ENCODE data around the gene KRT26. TPM values are rescaled to one million over a fixed set of nuclear protein-coding genes. Genes with fewer than 3 reads are reported as not detected.

Gene KRT26
- total and polyA plus RNA-seq, 2 donors: not detected

- no peak overlapping the region for H3K4me3 ChIP-seq (ENCODE audit: low read depth, low read length)
- H3K36me3 ChIP-seq (ENCODE audit: insufficient read depth): no peaks in the 10 kb centered on the region
- WGBS: 79% methylated on average over 1 of the region's 1 CpG
- peaks cover 2% of the 10 kb centered on the region for H3K4me1 ChIP-seq (ENCODE audit: insufficient read depth)
- DNase-seq (ENCODE audit: extremely low spot score): no peak
- H3K27ac ChIP-seq (ENCODE audit: low read depth): no peak overlapping the region
These were observed 37.0 kb downstream of the KRT26 start for GRCh38 chr17:40735016-40735415.

DNA sequence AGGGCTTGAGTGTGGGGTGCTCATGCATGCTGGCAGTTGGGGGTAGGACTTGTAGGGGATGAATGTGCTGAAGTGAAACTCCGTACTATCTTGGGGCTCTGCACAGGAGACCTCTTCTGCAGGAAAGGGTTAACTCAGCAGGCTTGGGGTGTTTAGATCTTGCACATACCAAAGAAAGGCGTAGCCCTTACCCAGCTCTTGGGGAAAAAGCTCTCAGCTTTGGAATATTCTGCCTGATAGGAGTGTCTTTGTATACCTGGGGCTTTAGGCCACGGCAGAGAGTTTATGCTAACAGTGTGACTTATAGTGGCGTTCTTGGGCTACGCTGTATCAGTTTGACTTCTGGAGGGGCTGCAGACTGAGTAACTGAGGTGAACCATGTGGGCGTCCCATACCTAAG is 38.0 kb downstream of the KRT26 start:
- no peak for DNase-seq (ENCODE audit: extremely low spot score)
- Histone ChIP-seq H3K4me3 (ENCODE audit: low read depth, low read length) (no peak overlapping the region), H3K27ac (ENCODE audit: low read depth) (no peak overlapping the region), H3K36me3 (ENCODE audit: insufficient read depth) (no peaks in the 10 kb centered on the region), H3K4me1 (ENCODE audit: insufficient read depth) (peaks cover 2% of the 10 kb centered on the region)
- WGBS: 63% methylated on average over 6 of the region's 6 CpGs

DNA sequence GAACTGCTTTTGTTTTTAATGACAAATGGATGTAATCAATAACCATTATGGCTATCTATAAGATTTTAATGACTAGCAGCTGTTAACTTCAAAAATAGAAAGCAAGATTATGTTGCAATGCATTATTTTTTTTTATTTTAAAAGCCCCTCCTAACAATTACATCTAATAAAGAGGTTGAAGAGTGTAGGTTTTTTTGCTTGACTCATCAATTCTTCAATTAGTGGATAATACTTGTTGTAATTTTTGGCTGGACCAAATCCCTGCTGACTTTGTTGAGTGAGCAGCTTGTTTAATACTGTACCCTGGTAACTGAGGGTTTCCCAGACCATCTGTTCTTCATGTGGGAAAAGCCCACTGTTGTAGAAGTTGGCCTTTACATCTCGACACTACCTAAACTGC is 41.0 kb downstream of the KRT26 start:
- H3K27ac ChIP-seq (ENCODE audit: low read depth): no peak overlapping the region
- no peaks in the 10 kb centered on the region for H3K4me1 ChIP-seq (ENCODE audit: insufficient read depth)
- H3K36me3 ChIP-seq (ENCODE audit: insufficient read depth): no peaks in the 10 kb centered on the region
- DNase-seq (ENCODE audit: extremely low spot score): no peak
- 58% methylated on average over 1 of the region's 1 CpG for WGBS
- H3K4me3 ChIP-seq (ENCODE audit: low read depth, low read length): no peak overlapping the region

- no peak for DNase-seq (ENCODE audit: extremely low spot score)
- Histone ChIP-seq H3K4me3 (ENCODE audit: low read depth, low read length) (no peak overlapping the region), H3K4me1 (ENCODE audit: insufficient read depth) (no peaks in the 10 kb centered on the region), H3K36me3 (ENCODE audit: insufficient read depth) (no peaks in the 10 kb centered on the region), H3K27ac (ENCODE audit: low read depth) (no peak overlapping the region)
- 70% methylated on average over 8 of the region's 8 CpGs for WGBS
These were observed 44.4 kb downstream of the KRT26 start for GRCh38 chr17:40727447-40728231.

GRCh38 chr17:40726919-40727318 is 45.1 kb downstream of the KRT26 start:
- no peaks in the 10 kb centered on the region for H3K36me3 ChIP-seq (ENCODE audit: insufficient read depth)
- DNase-seq (ENCODE audit: extremely low spot score): no peak
- no peak overlapping the region for H3K27ac ChIP-seq (ENCODE audit: low read depth)
- H3K4me3 ChIP-seq (ENCODE audit: low read depth, low read length): no peak overlapping the region
- no peaks in the 10 kb centered on the region for H3K4me1 ChIP-seq (ENCODE audit: insufficient read depth)
- 66% methylated on average over 2 of the region's 2 CpGs for WGBS

DNA sequence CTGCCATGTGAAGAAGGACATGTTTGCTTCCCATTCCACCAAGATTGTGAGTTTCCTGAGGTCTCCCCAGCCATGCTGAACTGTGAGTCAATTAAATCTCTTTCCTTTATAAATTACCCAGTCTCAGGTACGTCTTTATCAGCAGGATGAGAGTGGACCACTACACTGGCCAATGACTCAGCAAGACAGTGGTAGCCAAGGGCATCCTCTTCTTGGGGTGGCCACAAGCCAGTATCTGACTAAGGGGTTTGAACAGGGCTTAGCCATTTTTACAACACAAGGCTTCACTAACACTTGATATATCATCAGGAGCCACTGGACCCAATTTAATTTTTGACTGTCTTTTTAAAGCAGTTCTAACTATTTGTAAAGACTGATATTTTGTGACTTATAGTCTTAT is 47.3 kb downstream of the KRT26 start:
- Histone ChIP-seq H3K4me3 (ENCODE audit: low read depth, low read length) (no peak overlapping the region), H3K36me3 (ENCODE audit: insufficient read depth) (no peaks in the 10 kb centered on the region), H3K4me1 (ENCODE audit: insufficient read depth) (no peaks in the 10 kb centered on the region), H3K27ac (ENCODE audit: low read depth) (no peak overlapping the region)
- WGBS: 74% methylated on average over 1 of the region's 1 CpG
- no peak for DNase-seq (ENCODE audit: extremely low spot score)

- no peak overlapping the region for H3K4me3 ChIP-seq (ENCODE audit: low read depth, low read length)
- no peak overlapping the region for H3K27ac ChIP-seq (ENCODE audit: low read depth)
- WGBS: 44% methylated on average over 1 of the region's 1 CpG
- no peaks in the 10 kb centered on the region for H3K36me3 ChIP-seq (ENCODE audit: insufficient read depth)
- H3K4me1 ChIP-seq (ENCODE audit: insufficient read depth): no peaks in the 10 kb centered on the region
- DNase-seq (ENCODE audit: extremely low spot score): no peak
These were observed 49.8 kb downstream of the KRT26 start for GRCh38 chr17:40722241-40722640.

DNA sequence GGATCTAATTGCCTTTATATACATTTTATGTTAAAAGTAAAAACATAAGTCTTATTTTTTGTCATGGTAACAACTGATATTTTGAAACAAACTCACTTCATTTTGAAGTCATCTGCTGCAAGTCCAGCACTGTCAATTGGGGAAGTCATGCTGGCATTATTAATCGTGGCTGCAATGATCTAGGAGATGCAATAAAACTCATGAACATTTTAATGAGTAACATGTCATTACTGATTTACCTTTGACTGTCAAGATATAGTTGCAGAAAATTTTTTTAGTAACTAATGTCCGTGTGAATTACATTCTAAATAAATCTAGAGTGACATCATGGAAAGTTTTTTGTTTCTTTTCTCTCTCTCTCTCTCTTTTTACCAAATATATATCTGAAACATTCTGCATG is 51.1 kb downstream of the KRT26 start:
- WGBS: 60% methylated on average over 2 of the region's 2 CpGs
- Histone ChIP-seq H3K27ac (ENCODE audit: low read depth) (no peak overlapping the region), H3K4me1 (ENCODE audit: insufficient read depth) (no peaks in the 10 kb centered on the region), H3K4me3 (ENCODE audit: low read depth, low read length) (no peak overlapping the region), H3K36me3 (ENCODE audit: insufficient read depth) (no peaks in the 10 kb centered on the region)
- DNase-seq (ENCODE audit: extremely low spot score): no peak

DNA sequence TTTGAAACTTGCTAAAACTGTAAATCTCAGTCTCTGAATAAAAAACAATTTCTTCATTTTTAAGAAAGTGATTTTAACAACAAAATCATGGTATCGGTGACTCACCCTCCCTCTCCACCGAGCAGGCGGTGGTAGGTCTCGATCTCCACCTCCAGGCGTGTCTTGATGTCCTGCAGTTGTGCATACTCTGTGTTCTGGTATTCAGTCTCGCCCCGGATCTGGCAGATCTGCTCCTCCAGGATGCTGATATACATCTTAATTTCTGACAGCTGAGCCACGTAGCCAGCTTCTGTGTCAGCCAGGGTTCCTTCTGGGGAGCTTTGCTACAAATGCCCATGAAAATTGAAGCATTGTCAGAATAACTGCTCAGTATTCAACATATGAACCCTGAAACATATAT is 53.1 kb downstream of the KRT26 start:
- H3K4me3 ChIP-seq (ENCODE audit: low read depth, low read length): no peak overlapping the region
- DNase-seq (ENCODE audit: extremely low spot score): no peak
- H3K4me1 ChIP-seq (ENCODE audit: insufficient read depth): no peaks in the 10 kb centered on the region
- 40% methylated on average over 8 of the region's 8 CpGs for WGBS
- H3K27ac ChIP-seq (ENCODE audit: low read depth): no peak overlapping the region
- no peaks in the 10 kb centered on the region for H3K36me3 ChIP-seq (ENCODE audit: insufficient read depth)

- Histone ChIP-seq H3K4me1 (ENCODE audit: insufficient read depth) (no peaks in the 10 kb centered on the region), H3K36me3 (ENCODE audit: insufficient read depth) (no peaks in the 10 kb centered on the region), H3K27ac (ENCODE audit: low read depth) (no peak overlapping the region), H3K4me3 (ENCODE audit: low read depth, low read length) (no peak overlapping the region)
- 60% methylated on average over 3 of the region's 3 CpGs for WGBS
- no peak for DNase-seq (ENCODE audit: extremely low spot score)
These were observed 54.2 kb downstream of the KRT26 start for GRCh38 chr17:40717776-40718175.

Other genes starting within 250 kb of the KRT26 start
- 0.58 TPM for gene CCR7, start 206.7 kb downstream of the KRT26 start, total RNA-seq
- gene CCR7, start 206.7 kb downstream of the KRT26 start, polyA plus RNA-seq: 0.39 TPM
- 126 TPM for gene SMARCE1, start 124.4 kb downstream of the KRT26 start, total RNA-seq
- 97.6 TPM for gene SMARCE1, start 124.4 kb downstream of the KRT26 start, polyA plus RNA-seq
- gene KRT222, start 107.0 kb downstream of the KRT26 start, total RNA-seq: 1.1 TPM
- gene KRT222, start 107.0 kb downstream of the KRT26 start, polyA plus RNA-seq: 0.65 TPM
- 0.26 TPM for gene KRT24, start 68.4 kb downstream of the KRT26 start, total RNA-seq
- 4.7 TPM for gene KRT24, start 68.4 kb downstream of the KRT26 start, polyA plus RNA-seq
- gene KRT25, start 16.9 kb downstream of the KRT26 start, total RNA-seq: not detected
- not detected for gene KRT25, start 16.9 kb downstream of the KRT26 start, polyA plus RNA-seq
- gene KRT27, start 10.3 kb upstream of the KRT26 start, total RNA-seq: not detected
- gene KRT27, start 10.3 kb upstream of the KRT26 start, polyA plus RNA-seq: not detected
- not detected for gene KRT28, start 27.8 kb upstream of the KRT26 start, total RNA-seq
- not detected for gene KRT28, start 27.8 kb upstream of the KRT26 start, polyA plus RNA-seq
- gene KRT10, start 50.4 kb upstream of the KRT26 start, total RNA-seq: 4.8 TPM
- 21.5 TPM for gene KRT10, start 50.4 kb upstream of the KRT26 start, polyA plus RNA-seq
- not detected for gene KRT12, start 95.0 kb upstream of the KRT26 start, total RNA-seq
- not detected for gene KRT12, start 95.0 kb upstream of the KRT26 start, polyA plus RNA-seq
- gene KRT20, start 113.0 kb upstream of the KRT26 start, total RNA-seq: 23.2 TPM
- gene KRT20, start 113.0 kb upstream of the KRT26 start, polyA plus RNA-seq: 2.2 TPM
- gene KRT23, start 165.4 kb upstream of the KRT26 start, total RNA-seq: 14.7 TPM
- gene KRT23, start 165.4 kb upstream of the KRT26 start, polyA plus RNA-seq: 0.87 TPM
- gene KRT39, start 194.7 kb upstream of the KRT26 start, total RNA-seq: not detected
- not detected for gene KRT39, start 194.7 kb upstream of the KRT26 start, polyA plus RNA-seq
- not detected for gene KRT40, start 212.1 kb upstream of the KRT26 start, total RNA-seq
- not detected for gene KRT40, start 212.1 kb upstream of the KRT26 start, polyA plus RNA-seq
- not detected for gene KRTAP3-3, start 222.0 kb upstream of the KRT26 start, total RNA-seq
- not detected for gene KRTAP3-3, start 222.0 kb upstream of the KRT26 start, polyA plus RNA-seq
- not detected for gene KRTAP3-2, start 227.7 kb upstream of the KRT26 start, total RNA-seq
- not detected for gene KRTAP3-2, start 227.7 kb upstream of the KRT26 start, polyA plus RNA-seq
- not detected for gene KRTAP3-1, start 236.9 kb upstream of the KRT26 start, total RNA-seq
- gene KRTAP3-1, start 236.9 kb upstream of the KRT26 start, polyA plus RNA-seq: not detected

Measured in urinary bladder (tissue), 4 donors.